ENCODE data around the gene AASS. TPM values are rescaled to one million over a fixed set of nuclear protein-coding genes. Genes with fewer than 3 reads are reported as not detected.

AASS gene
- total and polyA plus RNA-seq, 2 of the 8 experiments (the other 6 are each of a cell fraction or from before 2014, with no cell fraction given): 203 to 394 TPM

GRCh38 chr7:122095642-122096041 is 48.4 kb downstream of the AASS start:
- peaks cover 10 to 96% (median 60%) of the 10 kb centered on the region in 4 experiments for H3K36me3 ChIP-seq (ENCODE audit: control insufficient read depth in 2 of 4, insufficient read depth in 4 of 4, low read length in 3 of 4)
- H3K56ac ChIP-seq (replicated peaks; ENCODE audit: insufficient read length, low read depth, low read length): no peak overlapping the region
- no peak overlapping the region for H4K91ac ChIP-seq (replicated peaks; ENCODE audit: insufficient read length, low read length)
- H3K79me1 ChIP-seq (ENCODE audit: low read depth, low read length): no peaks in the 10 kb centered on the region
- no peaks in the 10 kb centered on the region for H3K9me3 ChIP-seq (ENCODE audit: insufficient read depth in 2 of 2, low read depth in 1 of 2, low read length in 1 of 2)
- no peak overlapping the region for H4K5ac ChIP-seq (ENCODE audit: insufficient read length, low read depth, low read length)
- no peak overlapping the region for H3K27ac ChIP-seq (ENCODE audit: low read depth, low read length)
- no peaks in the 10 kb centered on the region for H3K23me2 ChIP-seq (ENCODE audit: low read depth, low read length)
- FAIRE-seq (no peak), DNase-seq (ENCODE audit: low read depth in 1 of 2, low spot score in 2 of 2) (no peak)
- H3K4me2 ChIP-seq (ENCODE audit: insufficient read depth in 1 of 2, low read depth in 2 of 2, low read length in 2 of 2): no peak overlapping the region
- no peak overlapping the region for H3K18ac ChIP-seq (ENCODE audit: extremely low read depth, low read length)
- H2BK20ac ChIP-seq (ENCODE audit: low read length): no peak overlapping the region
- H3K4ac ChIP-seq (replicated peaks; ENCODE audit: insufficient read length, low read depth, low read length): no peak overlapping the region
- no peak overlapping the region for H2AFZ ChIP-seq (ENCODE audit: low read length)
- no peak overlapping the region for H3K9ac ChIP-seq (replicated peaks in 1 of 4; ENCODE audit: extremely low read depth in 1 of 4, low read depth in 3 of 4, low read length in 3 of 4)
- peaks cover 8 to 11% of the 10 kb centered on the region in 2 experiments for H4K20me1 ChIP-seq (replicated peaks in 1 of 2; ENCODE audit: control insufficient read depth in 1 of 2, insufficient read depth in 2 of 2, low read length in 2 of 2)
- peaks cover 0 to 3% (median 0%) of the 10 kb centered on the region in 4 experiments; a peak in 2 of 7 replicates for H3K4me1 ChIP-seq (replicated peaks in 1 of 4; ENCODE audit: control insufficient read depth in 3 of 4, insufficient read depth in 4 of 4, low read length in 3 of 4)
- no peak overlapping the region for H2AK5ac ChIP-seq (ENCODE audit: low read depth, low read length)
- CTCF ChIA-PET (ENCODE audit: partially characterized antibody): interaction anchor here (0.7 to 3.7 kb wide), 3 partner anchors 13 to 22 kb away, joined by 3 to 44 read pairs (median 6); no protein-coding TSS in a partner anchor
- H3K27me3 ChIP-seq (replicated peaks in 1 of 4; ENCODE audit: control insufficient read depth in 3 of 4, extremely low read depth in 1 of 4, insufficient read depth in 3 of 4, low read length in 3 of 4): no peaks in the 10 kb centered on the region
- POLR2A ChIA-PET (ENCODE audit: partially characterized antibody): interaction anchor here (1.0 to 1.2 kb wide), 2 partner anchors 13 to 14 kb away, joined by 3 to 6 read pairs; no protein-coding TSS in a partner anchor
- H4K8ac ChIP-seq (ENCODE audit: extremely low read depth, insufficient read depth, low read length): no peak overlapping the region
- peaks cover 0 to 37% of the 10 kb centered on the region in 2 experiments; a peak in 2 of 4 replicates for H3K79me2 ChIP-seq (ENCODE audit: control insufficient read depth in 1 of 2, insufficient read depth in 2 of 2, low read length in 2 of 2)
- no peak overlapping the region for H3K23ac ChIP-seq (ENCODE audit: insufficient read length)
- WGBS, 2 experiments (ENCODE audit: extremely low coverage in 1 of 2, insufficient coverage in 1 of 2, insufficient read length in 1 of 2, insufficient replicate concordance in 2 of 2, low coverage in 1 of 2, low lambda C conversion rate in 2 of 2, missing lambda C conversion rate in 1 of 2): 89% methylated on average over 4 of the region's 4 CpGs; no CpG with 5 or more reads in 1 of the 2 experiments
- no peak overlapping the region for H2BK5ac ChIP-seq (ENCODE audit: low read depth, low read length)
- H3K4me3 ChIP-seq (ENCODE audit: extremely low read depth in 1 of 4, insufficient read depth in 2 of 4, low read depth in 3 of 4, low read length in 4 of 4): no peak overlapping the region
- H2BK120ac ChIP-seq (replicated peaks; ENCODE audit: low read depth, low read length): no peak overlapping the region
- no peak overlapping the region for H2BK15ac ChIP-seq (ENCODE audit: low read length)
- H3K14ac ChIP-seq (ENCODE audit: insufficient read length): no peak overlapping the region
- no peak overlapping the region for H2BK12ac ChIP-seq (ENCODE audit: low read depth, low read length)
- TF ChIP-seq GABPA (IDR thresholded peaks at IDR 0.05; ENCODE audit: borderline replicate concordance, insufficient read depth, low read length) (no peak), KDM1A (IDR thresholded peaks at IDR 0.05; ENCODE audit: borderline replicate concordance, low read length) (no peak)

All from H1 (cell line).